HUDEP-2 (cell line): Measurements from ENCODE around the gene NAGLU.
"Not testable (repeated sequence)": the region's sequence is repeated elsewhere in the genome, so short reads cannot be mapped to it uniquely, and the experiment has no call there.

Experiments
- DNase-seq, 76 experiments: peaks; one replicate each; lab custom pipeline; 2025; ENCODE audit not compliant: unreplicated experiment in 76 of 76; lab: John Stamatoyannopoulos, UW

Gene NAGLU

GRCh38 chr17:42543190-42544079, 7.4 kb downstream of the NAGLU start:
- DNase-seq: no peak

DNA sequence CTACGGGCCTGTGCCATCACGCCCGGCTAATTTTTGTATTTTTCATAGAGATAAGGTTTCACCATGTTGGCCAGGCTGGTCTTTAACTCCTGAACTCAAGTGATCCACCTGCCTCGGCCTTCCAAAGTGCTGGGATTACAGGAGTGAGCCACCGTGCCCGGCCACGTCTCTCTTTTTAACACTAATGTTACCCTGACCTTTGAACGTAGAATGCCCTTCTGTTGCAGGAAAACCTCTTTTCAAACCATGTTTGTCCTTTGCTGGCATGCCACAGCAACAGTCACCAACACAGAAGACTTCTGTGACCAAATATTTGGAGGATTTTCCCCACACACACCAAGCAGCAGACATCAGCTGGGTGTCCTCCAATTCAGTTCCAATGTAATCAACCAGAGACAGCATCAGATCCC, 8.8 kb downstream of the NAGLU start:
- no peak for DNase-seq

DNA sequence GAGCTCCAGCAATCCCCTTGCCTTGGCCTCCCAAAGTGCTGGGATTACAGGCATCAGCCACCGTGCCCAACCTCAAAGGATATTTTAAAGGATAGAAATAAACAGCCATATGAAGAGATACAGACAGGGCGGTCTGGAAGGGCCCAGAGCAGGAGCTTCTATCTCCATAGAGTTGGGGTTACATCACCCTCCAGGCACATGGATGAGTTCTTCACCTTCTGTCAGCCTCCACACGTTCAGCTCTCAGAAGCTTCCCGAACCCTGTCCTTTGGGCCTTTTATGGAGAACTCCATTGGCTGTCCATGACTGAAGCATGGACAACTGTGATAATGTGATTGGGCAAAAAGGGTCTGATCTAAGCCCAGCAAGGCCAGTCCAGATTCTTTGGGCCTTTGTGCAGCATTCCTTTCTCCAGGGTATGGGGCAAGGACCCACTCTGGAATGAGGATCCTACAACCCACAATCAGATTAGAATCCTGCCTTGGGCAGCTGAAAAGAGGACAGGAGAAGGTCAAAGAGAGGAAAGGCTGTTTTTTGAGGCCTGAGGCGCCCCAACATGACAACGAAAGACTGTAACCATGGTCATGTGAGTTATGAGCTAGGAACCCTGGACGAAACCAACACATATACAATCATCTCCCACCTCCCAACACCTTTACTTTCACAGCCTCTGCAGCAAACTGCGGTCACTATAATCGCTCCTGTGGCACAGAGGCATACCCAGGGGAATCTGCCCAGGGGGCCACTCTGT, 9.9 kb downstream of the NAGLU start:
- DNase-seq: not testable (repeated sequence)

- DNase-seq: no peak
Measured at GRCh38 chr17:42547001-42547461, 11.0 kb downstream of the NAGLU start.

GRCh38 chr17:42547698-42548069, 11.6 kb downstream of the NAGLU start:
- no peak for DNase-seq

- DNase-seq: peak in 6 of 76 experiments; percentile 11 to 41 (median 23)
Measured at GRCh38 chr17:42548070-42548837, 12.2 kb downstream of the NAGLU start.

- no peak for DNase-seq
Measured at GRCh38 chr17:42548993-42549755, 13.1 kb downstream of the NAGLU start.

DNA sequence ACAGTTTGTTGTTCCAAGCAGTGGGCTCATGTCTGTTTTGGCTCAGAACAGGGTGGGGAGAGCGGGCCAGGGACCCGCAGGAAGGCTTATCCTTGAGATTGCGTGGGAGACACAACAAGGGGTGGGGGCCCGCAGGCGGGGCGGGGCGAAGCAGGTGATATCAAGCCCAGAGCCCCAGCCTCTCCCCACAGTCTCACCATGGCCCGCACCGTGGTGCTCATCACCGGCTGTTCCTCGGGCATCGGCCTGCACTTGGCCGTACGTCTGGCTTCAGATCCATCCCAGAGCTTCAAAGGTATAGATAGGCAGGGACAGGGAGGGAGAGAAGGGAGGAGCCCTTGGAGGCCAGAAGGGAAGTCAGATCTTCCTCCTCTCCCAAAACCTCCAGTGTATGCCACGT, 16.7 kb downstream of the NAGLU start, which contains the start of gene HSD17B1:
HSD17B1 (plus strand) TSS at position 188 of the 400 bp plus-strand sequence; CDS start at position 199, 11 bp downstream.
- not testable (repeated sequence) for DNase-seq

GRCh38 chr17:42553161-42553818, 17.2 kb downstream of the NAGLU start:
- no peak for DNase-seq

DNA sequence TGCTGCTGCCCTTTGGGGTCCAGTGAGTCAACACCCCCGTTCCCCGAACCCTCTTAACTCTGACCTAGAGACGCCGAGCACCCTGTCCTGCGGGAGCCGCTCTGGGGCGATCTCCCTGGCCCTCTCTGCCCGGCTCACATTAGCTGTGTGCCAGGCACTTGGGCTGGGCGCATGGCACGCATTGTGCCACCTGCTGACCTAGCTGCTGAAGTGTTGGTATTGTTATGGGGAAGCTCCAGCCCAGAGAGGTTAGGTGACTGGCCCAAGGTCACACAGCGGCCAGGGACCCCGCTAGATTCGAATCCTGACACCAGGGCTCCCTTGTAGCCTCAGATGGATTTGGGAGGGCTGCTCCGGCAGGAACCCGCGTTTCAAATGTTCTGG, 17.8 kb downstream of the NAGLU start:
- DNase-seq: peak in 13 of 76 experiments; percentile 5 to 41 (median 29)

- peak in 62 of 76 experiments; percentile 9 to 73 (median 47) for DNase-seq
Measured at GRCh38 chr17:42554250-42555121, 18.4 kb downstream of the NAGLU start.

GRCh38 chr17:42555122-42555622, 19.1 kb downstream of the NAGLU start:
- DNase-seq: no peak

GRCh38 chr17:42555961-42556617, 20.0 kb downstream of the NAGLU start:
- DNase-seq: not testable (repeated sequence)

DNA sequence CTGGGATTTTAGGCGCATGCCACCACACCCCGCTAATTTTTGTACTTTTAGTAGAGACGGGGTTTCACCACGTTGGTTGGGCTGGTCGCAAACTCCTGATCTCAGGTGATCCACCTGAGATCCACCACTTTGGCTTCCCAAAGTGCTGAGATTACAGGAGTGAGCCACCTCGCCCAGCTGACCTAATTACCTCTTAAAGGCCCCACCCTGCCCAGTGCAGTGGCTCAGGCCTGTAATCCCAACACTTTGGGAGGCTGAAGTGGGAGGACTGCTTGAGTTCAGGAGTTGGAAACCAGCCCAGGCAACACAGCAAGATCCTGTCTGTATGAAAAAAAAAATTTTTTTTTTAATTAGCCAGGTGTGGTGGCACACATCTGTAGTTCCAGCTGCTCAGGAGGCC, 23.0 kb downstream of the NAGLU start:
- no peak for DNase-seq

- DNase-seq: no peak
Measured at GRCh38 chr17:42560246-42560645, 24.2 kb downstream of the NAGLU start.

- peak in 74 of 76 experiments; percentile 67 to 97 (median 89) for DNase-seq
Measured at GRCh38 chr17:42561897-42562387, 25.9 kb downstream of the NAGLU start, which contains the start of gene COASY. TSS of gene COASY (plus strand) at chr17:42562148. CDS start at chr17:42562623, 475 bp downstream.

DNA sequence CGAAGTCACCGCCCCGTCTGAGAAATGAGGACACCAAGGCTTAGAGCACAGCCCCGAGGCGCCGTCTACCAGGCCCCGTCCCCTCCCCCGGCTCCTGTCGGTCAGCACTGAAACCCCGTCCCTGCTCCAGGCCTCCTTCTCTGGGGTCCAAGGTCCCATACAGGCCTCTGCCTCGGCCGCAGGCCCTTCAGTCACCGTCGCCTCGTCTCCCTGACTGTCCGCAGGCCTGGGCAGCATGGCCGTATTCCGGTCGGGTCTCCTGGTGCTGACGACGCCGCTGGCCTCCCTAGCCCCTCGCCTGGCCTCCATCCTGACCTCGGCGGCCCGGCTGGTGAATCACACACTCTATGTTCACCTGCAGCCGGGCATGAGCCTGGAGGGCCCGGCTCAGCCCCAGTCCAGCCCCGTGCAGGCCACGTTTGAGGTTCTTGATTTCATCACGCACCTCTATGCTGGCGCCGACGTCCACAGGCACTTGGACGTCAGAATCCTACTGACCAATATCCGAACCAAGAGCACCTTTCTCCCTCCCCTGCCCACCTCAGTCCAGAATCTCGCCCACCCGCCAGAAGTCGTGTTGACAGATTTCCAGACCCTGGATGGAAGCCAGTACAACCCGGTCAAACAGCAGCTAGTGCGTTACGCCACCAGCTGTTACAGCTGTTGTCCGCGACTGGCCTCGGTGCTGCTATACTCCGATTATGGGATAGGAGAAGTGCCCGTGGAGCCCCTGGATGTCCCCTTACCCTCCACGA, 26.5 kb downstream of the NAGLU start:
- peak in 8 of 76 experiments; percentile 23 to 68 (median 50) for DNase-seq
